SH-SY5Y (cell line): ENCODE data around the gene ZFAND4.

Experiments
- GATA2 ChIP-seq: IDR thresholded peaks from 2 replicates; pipeline ENCODE4 v1.6.1; 2011; ENCODE audit warnings: mild to moderate bottlenecking, low read depth, low read length
- GATA3 ChIP-seq: IDR thresholded peaks from 2 replicates; pipeline ENCODE4 v1.6.1; 2011; ENCODE audit warnings: low read depth, mild to moderate bottlenecking, low read length, moderate library complexity

DNA sequence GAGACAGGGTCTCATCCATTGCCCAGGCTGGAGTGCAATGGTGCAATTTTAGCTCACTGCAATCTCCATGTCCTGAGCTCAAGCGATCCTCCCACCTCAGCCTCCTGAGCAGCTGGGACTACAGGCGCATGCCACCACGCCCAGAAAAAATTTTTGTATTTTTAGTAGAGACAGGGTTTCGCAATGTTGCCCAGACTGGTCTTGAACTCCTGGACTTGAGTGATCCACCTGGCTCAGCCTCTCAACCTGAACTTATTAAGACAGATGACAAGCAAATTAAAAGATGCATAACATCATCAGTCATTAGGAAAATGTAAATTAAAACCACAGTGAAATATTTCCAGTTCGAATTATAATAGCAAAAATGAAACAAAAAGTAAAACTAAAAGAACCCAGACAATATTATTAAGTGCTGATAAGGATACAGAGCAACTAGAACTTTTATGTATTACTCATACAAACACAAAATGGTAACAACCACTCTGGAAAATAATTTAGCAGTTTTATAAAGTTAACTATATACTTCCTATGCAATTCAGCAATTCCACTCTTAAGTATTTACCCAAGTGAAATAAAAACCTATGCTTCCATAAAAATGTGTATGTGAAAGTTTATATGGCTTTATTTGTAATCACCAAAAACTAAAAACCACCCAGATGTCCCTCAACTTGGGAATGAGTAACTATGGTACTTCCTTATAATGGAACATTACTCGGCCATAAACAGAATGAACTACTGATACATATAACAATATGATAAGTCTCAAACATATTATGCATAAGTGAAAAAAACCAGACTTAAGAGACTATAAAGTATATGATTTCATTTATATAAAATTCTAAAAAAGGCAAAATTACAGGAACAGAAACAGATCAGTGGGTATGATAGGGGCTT lies 15.3 kb downstream of the ZFAND4 start:
- TF ChIP-seq GATA3 (no peak), GATA2 (no peak)
